GM23338 (cell line): ENCODE measurements around the gene CYSTM1. TPM values are rescaled to one million over a fixed set of nuclear protein-coding genes. Genes with fewer than 3 reads are reported as not detected.

Experiments used
- ATAC-seq: fragments of 200-7000 bp; cut with Tn5 transposase; 3 replicates; pipeline ENCODE4 v1.9.1; 2020
- DNase-seq: peaks from one replicate; pipeline ENCODE4 v3.0.0-alpha.2; 2015; ENCODE audit warnings: low spot score
- H2AFZ ChIP-seq: fragments of 200-600 bp; sonication (generic); 2 replicates; pipeline ENCODE4 v1.8.0; 2016; ENCODE audit warnings: antibody characterized with exemption, mild to moderate bottlenecking, moderate library complexity
- H3F3A ChIP-seq: fragments of 200-600 bp; sonication (generic); replicated peaks from 2 replicates; pipeline ENCODE4 v1.8.0; 2017; ENCODE audit warnings: antibody characterized with exemption, mixed run types, low read depth
- H3K27ac ChIP-seq: fragments of 200-600 bp; sonication (generic); 2 replicates; pipeline ENCODE4 v1.6.1; 2016; ENCODE audit warnings: low read depth
- H3K27me3 ChIP-seq: fragments of 200-600 bp; sonication (generic); 2 replicates; pipeline ENCODE4 v1.8.0; 2016; ENCODE audit warnings: mild to moderate bottlenecking, mixed run types, moderate library complexity; ENCODE audit not compliant: insufficient read depth
- H3K36me3 ChIP-seq: fragments of 200-600 bp; sonication (generic); 2 replicates; pipeline ENCODE4 v1.8.0; 2016; ENCODE audit warnings: mild to moderate bottlenecking; ENCODE audit not compliant: insufficient read depth
- H3K4me1 ChIP-seq: fragments of 200-600 bp; sonication (generic); 2 replicates; pipeline ENCODE4 v1.8.0; 2016; ENCODE audit warnings: mild to moderate bottlenecking, moderate library complexity; ENCODE audit not compliant: insufficient read depth
- H3K4me2 ChIP-seq: fragments of 200-600 bp; sonication (generic); 2 replicates; pipeline ENCODE4 v1.7.1; 2017; ENCODE audit warnings: mixed run types
- H3K4me3 ChIP-seq: fragments of 200-600 bp; sonication (generic); 2 replicates; pipeline ENCODE4 v1.6.1; 2016; ENCODE audit warnings: mixed run types
- H3K79me2 ChIP-seq: fragments of 200-600 bp; sonication (generic); replicated peaks from 2 replicates; pipeline ENCODE4 v1.8.0; 2017; ENCODE audit warnings: mild to moderate bottlenecking; ENCODE audit not compliant: insufficient read depth
- H3K9me2 ChIP-seq: fragments of 200-600 bp; sonication (generic); 2 replicates; pipeline ENCODE4 v1.8.0; 2017; ENCODE audit not compliant: insufficient read depth
- H4K20me1 ChIP-seq: fragments of 200-600 bp; sonication (generic); replicated peaks from 2 replicates; pipeline ENCODE4 v1.8.0; 2017; ENCODE audit warnings: mild to moderate bottlenecking; ENCODE audit not compliant: insufficient read depth
- H3K27ac Mint-ChIP-seq: 2 replicates; pipeline ENCODE4 v1.8.0; 2020; ENCODE audit warnings: inconsistent platforms, mild to moderate bottlenecking, moderate library complexity, mixed read lengths
- H3K27me3 Mint-ChIP-seq: 3 replicates; pipeline ENCODE4 v1.8.0; 2022; ENCODE audit warnings: low read depth, mild to moderate bottlenecking, moderate library complexity, mixed read lengths, inconsistent platforms; ENCODE audit not compliant: insufficient read depth, poor library complexity
- H3K36me3 Mint-ChIP-seq: 3 replicates; pipeline ENCODE4 v1.8.0; 2021; ENCODE audit warnings: low read depth, mild to moderate bottlenecking, inconsistent platforms, moderate library complexity, mixed read lengths
- H3K4me1 Mint-ChIP-seq: 3 replicates; pipeline ENCODE4 v1.8.0; 2020; ENCODE audit warnings: mild to moderate bottlenecking, inconsistent platforms, mixed read lengths
- H3K4me3 Mint-ChIP-seq: 3 replicates; pipeline ENCODE4 v1.8.0; 2021; ENCODE audit warnings: moderate library complexity, mild to moderate bottlenecking, inconsistent platforms, mixed read lengths
- H3K9me3 Mint-ChIP-seq: 3 replicates; pipeline ENCODE4 v1.8.0; 2020; ENCODE audit warnings: moderate library complexity, mild to moderate bottlenecking, inconsistent platforms, mixed read lengths
- CREB1 ChIP-seq: fragments of 250-450 bp; sonication (Bioruptor Pico); IDR thresholded peaks from 2 replicates; pipeline ENCODE4 v1.5.0; 2020; ENCODE audit warnings: low read depth, mild to moderate bottlenecking, moderate library complexity
- EZH2 ChIP-seq: fragments of 200-600 bp; sonication (generic); IDR thresholded peaks from one replicate; pipeline ENCODE4 v1.8.0; 2017; ENCODE audit warnings: antibody characterized with exemption, mild to moderate bottlenecking, low read depth; ENCODE audit not compliant: unreplicated experiment
- JUNB ChIP-seq: IDR thresholded peaks from one replicate; pipeline ENCODE4 v1.6.1; 2016; ENCODE audit warnings: antibody characterized with exemption; ENCODE audit not compliant: unreplicated experiment
- NANOG ChIP-seq: IDR thresholded peaks from 2 replicates; pipeline ENCODE4 v1.6.1; 2016; ENCODE audit warnings: antibody characterized with exemption, borderline replicate concordance
- POLR2AphosphoS5 ChIP-seq: IDR thresholded peaks from 2 replicates; pipeline ENCODE4 v1.6.1; 2016; ENCODE audit warnings: antibody characterized with exemption, low read depth
- STAT1 ChIP-seq: IDR thresholded peaks from one replicate; pipeline ENCODE4 v1.6.1; 2016; ENCODE audit warnings: antibody characterized with exemption; ENCODE audit not compliant: unreplicated experiment
- ZNF114 ChIP-seq: fragments of 250-450 bp; sonication (Bioruptor Pico); IDR thresholded peaks from 2 replicates; pipeline ENCODE4 v1.5.0; 2020; ENCODE audit warnings: mild to moderate bottlenecking, moderate library complexity
- polyA plus RNA-seq: library from polyadenylated mRNA; unstranded; fragments of >200 nt; fragmentation: Nextera tagmentation; extraction: Ambion mirVana; gene quantifications from 2 replicates; pipeline ENCODE4 v1.2.1, GENCODE V29; 2016
- total RNA-seq: library from RNA; depleted of rRNA; stranded (reverse); fragments of >200 nt; shearing (Covaris generic); gene quantifications from 2 replicates; pipeline ENCODE4 v1.2.3, GENCODE V29; 2014
- TF ChIP-seq, protein P1 (sequence below), 2 experiments: fragments of 200-600 bp in 1 of 2; sonication (generic) in 1 of 2; conservative IDR thresholded peaks; 2 replicates each; pipeline versions ENCODE4 v1.5.1 to v1.6.1; 2016 to 2017; ENCODE audit warnings: antibody characterized with exemption in 2 of 2, low read depth in 2 of 2, mild to moderate bottlenecking in 2 of 2, moderate library complexity in 1 of 2
- TF ChIP-seq, protein P2 (sequence below): IDR thresholded peaks from 2 replicates; pipeline ENCODE4 v1.6.1; 2016; ENCODE audit warnings: antibody characterized with exemption

Gene CYSTM1
- total and polyA plus RNA-seq, 2 experiments from 2014 or later, result 14.4 to 46.0 TPM

GRCh38 chr5:140242890-140243585 is 68.0 kb downstream of the CYSTM1 start (continued):
- TF ChIP-seq, protein P1, sequence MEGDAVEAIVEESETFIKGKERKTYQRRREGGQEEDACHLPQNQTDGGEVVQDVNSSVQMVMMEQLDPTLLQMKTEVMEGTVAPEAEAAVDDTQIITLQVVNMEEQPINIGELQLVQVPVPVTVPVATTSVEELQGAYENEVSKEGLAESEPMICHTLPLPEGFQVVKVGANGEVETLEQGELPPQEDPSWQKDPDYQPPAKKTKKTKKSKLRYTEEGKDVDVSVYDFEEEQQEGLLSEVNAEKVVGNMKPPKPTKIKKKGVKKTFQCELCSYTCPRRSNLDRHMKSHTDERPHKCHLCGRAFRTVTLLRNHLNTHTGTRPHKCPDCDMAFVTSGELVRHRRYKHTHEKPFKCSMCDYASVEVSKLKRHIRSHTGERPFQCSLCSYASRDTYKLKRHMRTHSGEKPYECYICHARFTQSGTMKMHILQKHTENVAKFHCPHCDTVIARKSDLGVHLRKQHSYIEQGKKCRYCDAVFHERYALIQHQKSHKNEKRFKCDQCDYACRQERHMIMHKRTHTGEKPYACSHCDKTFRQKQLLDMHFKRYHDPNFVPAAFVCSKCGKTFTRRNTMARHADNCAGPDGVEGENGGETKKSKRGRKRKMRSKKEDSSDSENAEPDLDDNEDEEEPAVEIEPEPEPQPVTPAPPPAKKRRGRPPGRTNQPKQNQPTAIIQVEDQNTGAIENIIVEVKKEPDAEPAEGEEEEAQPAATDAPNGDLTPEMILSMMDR (conservative IDR thresholded peaks at IDR 0.05; ENCODE audit: low read depth in 2 of 2), result no peak
- no peak for TF ChIP-seq EZH2
- TF ChIP-seq CREB1 (CRISPR knock-in tag), result no peak
- no peak for TF ChIP-seq POLR2AphosphoS5
- no peak for TF ChIP-seq NANOG
- TF ChIP-seq, protein P2, sequence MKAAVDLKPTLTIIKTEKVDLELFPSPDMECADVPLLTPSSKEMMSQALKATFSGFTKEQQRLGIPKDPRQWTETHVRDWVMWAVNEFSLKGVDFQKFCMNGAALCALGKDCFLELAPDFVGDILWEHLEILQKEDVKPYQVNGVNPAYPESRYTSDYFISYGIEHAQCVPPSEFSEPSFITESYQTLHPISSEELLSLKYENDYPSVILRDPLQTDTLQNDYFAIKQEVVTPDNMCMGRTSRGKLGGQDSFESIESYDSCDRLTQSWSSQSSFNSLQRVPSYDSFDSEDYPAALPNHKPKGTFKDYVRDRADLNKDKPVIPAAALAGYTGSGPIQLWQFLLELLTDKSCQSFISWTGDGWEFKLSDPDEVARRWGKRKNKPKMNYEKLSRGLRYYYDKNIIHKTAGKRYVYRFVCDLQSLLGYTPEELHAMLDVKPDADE, result no peak

DNA sequence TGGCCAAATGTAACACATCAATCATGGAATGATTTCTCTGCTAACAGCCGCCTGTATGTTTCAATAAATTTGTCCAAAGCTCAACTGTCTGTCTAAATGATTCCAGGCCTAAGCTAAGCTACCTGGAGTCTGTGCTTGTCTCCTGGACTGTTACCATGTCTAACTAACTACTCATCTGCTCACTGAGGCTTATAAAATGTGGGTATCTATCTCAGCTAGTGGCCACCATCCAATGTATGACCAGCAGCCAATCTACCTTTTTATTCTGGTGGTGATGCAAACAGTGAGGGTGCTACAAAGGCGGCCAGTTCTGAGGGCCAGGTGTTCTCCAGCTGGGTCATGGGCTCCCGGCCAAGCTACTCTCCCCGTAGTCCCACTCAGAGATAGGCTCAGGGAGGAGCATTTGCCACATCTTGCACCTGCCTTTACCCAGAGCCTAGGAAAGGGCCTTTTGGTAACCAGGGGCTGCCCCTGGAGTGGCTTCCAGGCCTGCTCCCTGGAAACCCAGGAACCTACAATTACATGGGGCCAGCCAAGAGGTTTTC is 68.8 kb downstream of the CYSTM1 start:
- no peak for ATAC-seq
- H3K27ac ChIP-seq, result no peak overlapping the region
- H3K9me2 ChIP-seq, result no peaks in the 10 kb centered on the region
- peaks cover 17% of the 10 kb centered on the region; the same call in 1 of the 2 replicates for H3K79me2 ChIP-seq
- H3K36me3 ChIP-seq, result no peaks in the 10 kb centered on the region
- no peaks in the 10 kb centered on the region for H3K9me3 Mint-ChIP-seq
- no peak overlapping the region for H3K4me2 ChIP-seq
- no peak for DNase-seq
- H3K4me1 Mint-ChIP-seq, result peaks cover 43% of the 10 kb centered on the region
- H3K4me3 Mint-ChIP-seq, result no peak overlapping the region
- no peak overlapping the region; the same call in 1 of the 2 replicates for H3K27ac Mint-ChIP-seq
- H3K27me3 Mint-ChIP-seq, result peaks cover 29% of the 10 kb centered on the region
- H2AFZ ChIP-seq, result no peak overlapping the region
- peaks cover 12% of the 10 kb centered on the region; the same call in 1 of the 2 replicates for H3F3A ChIP-seq
- peaks cover 14% of the 10 kb centered on the region; the same call in 2 of the 3 replicates for H3K36me3 Mint-ChIP-seq
- no peak overlapping the region for H3K4me3 ChIP-seq
- no peak for TF ChIP-seq JUNB
- TF ChIP-seq, protein P2, result no peak
- peaks cover 26% of the 10 kb centered on the region for H3K4me1 ChIP-seq
- H4K20me1 ChIP-seq, result peaks cover 7% of the 10 kb centered on the region
- no peaks in the 10 kb centered on the region for H3K27me3 ChIP-seq

GRCh38 chr5:140244525-140245025 is 69.6 kb downstream of the CYSTM1 start:
- H3K36me3 Mint-ChIP-seq, result peaks cover 16% of the 10 kb centered on the region
- H3K4me3 Mint-ChIP-seq, result no peak overlapping the region
- H3K9me3 Mint-ChIP-seq, result no peaks in the 10 kb centered on the region
- no peak overlapping the region for H3K27ac Mint-ChIP-seq
- peak overlapping the region; percentile 67; the same call in 1 of the 2 replicates for H3K27ac ChIP-seq
- no peak overlapping the region for H3K4me2 ChIP-seq
- peaks cover 12% of the 10 kb centered on the region; the same call in 1 of the 2 replicates for H3F3A ChIP-seq
- no peaks in the 10 kb centered on the region for H3K36me3 ChIP-seq
- no peaks in the 10 kb centered on the region for H3K9me2 ChIP-seq
- peak; percentile 96 for DNase-seq
- no peaks in the 10 kb centered on the region for H3K27me3 ChIP-seq
- peak; percentile 19; the same call in 1 of the 2 replicates for TF ChIP-seq POLR2AphosphoS5
- no peak for TF ChIP-seq EZH2
- TF ChIP-seq ZNF114 (CRISPR knock-in tag), result no peak
- no peak for TF ChIP-seq STAT1
- TF ChIP-seq, protein P1 (conservative IDR thresholded peaks at IDR 0.05; ENCODE audit: low read depth in 2 of 2), result peak; percentile 79 to 98
- ATAC-seq, result peak; percentile 57
- H4K20me1 ChIP-seq, result peaks cover 7% of the 10 kb centered on the region
- H2AFZ ChIP-seq, result no peak overlapping the region
- H3K4me1 Mint-ChIP-seq, result peaks cover 43% of the 10 kb centered on the region
- H3K4me3 ChIP-seq, result no peak overlapping the region
- peaks cover 20% of the 10 kb centered on the region; the same call in 1 of the 2 replicates for H3K79me2 ChIP-seq
- peaks cover 29% of the 10 kb centered on the region for H3K27me3 Mint-ChIP-seq
- H3K4me1 ChIP-seq, result peaks cover 26% of the 10 kb centered on the region
